ENCODE results near the gene AURKB. TPM values are rescaled to one million over a fixed set of nuclear protein-coding genes. Genes with fewer than 3 reads are reported as not detected.

AURKB gene
- total and polyA plus RNA-seq, 2 of the 13 experiments (the other 11 are each of a cell fraction or from before 2014, with no cell fraction given): 29.5 to 75.3 TPM

DNA sequence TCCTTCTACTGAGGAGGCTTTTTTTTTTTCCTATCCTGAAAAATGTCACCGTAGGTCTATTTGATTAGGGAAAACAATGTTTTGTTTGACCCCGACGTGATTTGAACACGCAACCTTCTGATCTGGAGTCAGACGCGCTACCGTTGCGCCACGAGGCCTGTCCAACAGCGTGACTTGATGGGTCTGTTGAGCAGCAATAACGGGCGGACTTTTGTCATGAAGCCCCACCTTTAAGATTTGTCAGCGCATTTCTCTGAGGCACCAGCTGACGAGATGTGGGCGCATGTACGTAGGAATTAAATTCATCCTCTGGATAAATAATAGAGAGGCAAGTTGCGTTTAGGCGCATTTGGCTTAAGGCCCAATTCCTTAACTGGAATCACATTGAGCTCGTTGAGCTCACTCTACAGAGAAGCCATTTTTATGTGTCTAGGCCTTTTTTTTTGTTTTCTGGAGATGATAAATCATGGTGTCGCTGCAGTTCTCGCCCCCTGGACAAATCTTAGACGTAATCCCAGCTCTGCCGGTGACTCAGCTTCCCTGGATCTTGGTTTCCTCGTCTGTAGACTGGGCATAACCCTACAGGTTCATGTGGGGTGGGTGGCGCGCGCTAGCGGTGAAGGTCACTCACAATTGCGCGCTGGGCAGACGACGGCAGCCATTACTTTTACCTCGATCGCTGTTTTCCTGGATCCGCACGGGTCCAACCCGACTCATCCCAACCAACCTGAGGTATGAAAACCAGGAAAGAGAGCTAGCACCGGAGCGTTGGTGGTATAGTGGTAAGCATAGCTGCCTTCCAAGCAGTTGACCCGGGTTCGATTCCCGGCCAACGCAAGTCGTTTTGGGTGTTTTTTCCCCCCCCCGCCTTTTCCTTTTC is 10.6 kb upstream of the AURKB start (continued):
- 0 out of 2 replicates have a peak, but pooled peaks have one; percentile 80 for TF ChIP-seq ARID2 (CRISPR knock-in tag; IDR thresholded peaks at IDR 0.05; ENCODE audit: borderline replicate concordance)
- TF ChIP-seq, protein P1, sequence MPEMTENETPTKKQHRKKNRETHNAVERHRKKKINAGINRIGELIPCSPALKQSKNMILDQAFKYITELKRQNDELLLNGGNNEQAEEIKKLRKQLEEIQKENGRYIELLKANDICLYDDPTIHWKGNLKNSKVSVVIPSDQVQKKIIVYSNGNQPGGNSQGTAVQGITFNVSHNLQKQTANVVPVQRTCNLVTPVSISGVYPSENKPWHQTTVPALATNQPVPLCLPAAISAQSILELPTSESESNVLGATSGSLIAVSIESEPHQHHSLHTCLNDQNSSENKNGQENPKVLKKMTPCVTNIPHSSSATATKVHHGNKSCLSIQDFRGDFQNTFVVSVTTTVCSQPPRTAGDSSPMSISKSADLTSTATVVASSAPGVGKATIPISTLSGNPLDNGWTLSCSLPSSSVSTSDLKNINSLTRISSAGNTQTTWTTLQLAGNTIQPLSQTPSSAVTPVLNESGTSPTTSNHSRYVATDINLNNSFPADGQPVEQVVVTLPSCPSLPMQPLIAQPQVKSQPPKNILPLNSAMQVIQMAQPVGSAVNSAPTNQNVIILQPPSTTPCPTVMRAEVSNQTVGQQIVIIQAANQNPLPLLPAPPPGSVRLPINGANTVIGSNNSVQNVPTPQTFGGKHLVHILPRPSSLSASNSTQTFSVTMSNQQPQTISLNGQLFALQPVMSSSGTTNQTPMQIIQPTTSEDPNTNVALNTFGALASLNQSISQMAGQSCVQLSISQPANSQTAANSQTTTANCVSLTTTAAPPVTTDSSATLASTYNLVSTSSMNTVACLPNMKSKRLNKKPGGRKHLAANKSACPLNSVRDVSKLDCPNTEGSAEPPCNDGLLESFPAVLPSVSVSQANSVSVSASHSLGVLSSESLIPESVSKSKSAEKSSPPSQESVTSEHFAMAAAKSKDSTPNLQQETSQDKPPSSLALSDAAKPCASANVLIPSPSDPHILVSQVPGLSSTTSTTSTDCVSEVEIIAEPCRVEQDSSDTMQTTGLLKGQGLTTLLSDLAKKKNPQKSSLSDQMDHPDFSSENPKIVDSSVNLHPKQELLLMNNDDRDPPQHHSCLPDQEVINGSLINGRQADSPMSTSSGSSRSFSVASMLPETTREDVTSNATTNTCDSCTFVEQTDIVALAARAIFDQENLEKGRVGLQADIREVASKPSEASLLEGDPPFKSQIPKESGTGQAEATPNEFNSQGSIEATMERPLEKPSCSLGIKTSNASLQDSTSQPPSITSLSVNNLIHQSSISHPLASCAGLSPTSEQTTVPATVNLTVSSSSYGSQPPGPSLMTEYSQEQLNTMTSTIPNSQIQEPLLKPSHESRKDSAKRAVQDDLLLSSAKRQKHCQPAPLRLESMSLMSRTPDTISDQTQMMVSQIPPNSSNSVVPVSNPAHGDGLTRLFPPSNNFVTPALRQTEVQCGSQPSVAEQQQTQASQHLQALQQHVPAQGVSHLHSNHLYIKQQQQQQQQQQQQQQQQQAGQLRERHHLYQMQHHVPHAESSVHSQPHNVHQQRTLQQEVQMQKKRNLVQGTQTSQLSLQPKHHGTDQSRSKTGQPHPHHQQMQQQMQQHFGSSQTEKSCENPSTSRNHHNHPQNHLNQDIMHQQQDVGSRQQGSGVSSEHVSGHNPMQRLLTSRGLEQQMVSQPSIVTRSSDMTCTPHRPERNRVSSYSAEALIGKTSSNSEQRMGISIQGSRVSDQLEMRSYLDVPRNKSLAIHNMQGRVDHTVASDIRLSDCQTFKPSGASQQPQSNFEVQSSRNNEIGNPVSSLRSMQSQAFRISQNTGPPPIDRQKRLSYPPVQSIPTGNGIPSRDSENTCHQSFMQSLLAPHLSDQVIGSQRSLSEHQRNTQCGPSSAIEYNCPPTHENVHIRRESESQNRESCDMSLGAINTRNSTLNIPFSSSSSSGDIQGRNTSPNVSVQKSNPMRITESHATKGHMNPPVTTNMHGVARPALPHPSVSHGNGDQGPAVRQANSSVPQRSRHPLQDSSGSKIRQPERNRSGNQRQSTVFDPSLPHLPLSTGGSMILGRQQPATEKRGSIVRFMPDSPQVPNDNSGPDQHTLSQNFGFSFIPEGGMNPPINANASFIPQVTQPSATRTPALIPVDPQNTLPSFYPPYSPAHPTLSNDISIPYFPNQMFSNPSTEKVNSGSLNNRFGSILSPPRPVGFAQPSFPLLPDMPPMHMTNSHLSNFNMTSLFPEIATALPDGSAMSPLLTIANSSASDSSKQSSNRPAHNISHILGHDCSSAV (CRISPR knock-in tag; IDR thresholded peaks at IDR 0.05; ENCODE audit: borderline replicate concordance): no peak
- TF ChIP-seq HMG20A (CRISPR knock-in tag; IDR thresholded peaks at IDR 0.05; ENCODE audit: borderline replicate concordance): no peak; the same call in 1 of the 2 replicates
- no peak for TF ChIP-seq ZNF510 (CRISPR knock-in tag; IDR thresholded peaks at IDR 0.05; ENCODE audit: low read depth)
- peak; percentile 44 for TF ChIP-seq HOXA5 (CRISPR knock-in tag; IDR thresholded peaks at IDR 0.05)
- no peak for TF ChIP-seq ZNF713 (CRISPR knock-in tag; IDR thresholded peaks at IDR 0.05)
- no peak for TF ChIP-seq SMARCC2 (IDR thresholded peaks at IDR 0.05)
- no peak for TF ChIP-seq ZBTB8A (CRISPR knock-in tag; IDR thresholded peaks at IDR 0.05; ENCODE audit: borderline replicate concordance, low read depth)
- TF ChIP-seq PITX1 (CRISPR knock-in tag; IDR thresholded peaks at IDR 0.05): no peak
- TF ChIP-seq ZNF549 (CRISPR knock-in tag; IDR thresholded peaks at IDR 0.05): no peak
- TF ChIP-seq ZNF615 (CRISPR knock-in tag; IDR thresholded peaks at IDR 0.05; ENCODE audit: borderline replicate concordance): 0 out of 2 replicates have a peak, but pooled peaks have one; percentile 40
- no peak for TF ChIP-seq DPF2 (CRISPR knock-in tag; IDR thresholded peaks at IDR 0.05; ENCODE audit: borderline replicate concordance, low read depth)
- TF ChIP-seq, protein P2, sequence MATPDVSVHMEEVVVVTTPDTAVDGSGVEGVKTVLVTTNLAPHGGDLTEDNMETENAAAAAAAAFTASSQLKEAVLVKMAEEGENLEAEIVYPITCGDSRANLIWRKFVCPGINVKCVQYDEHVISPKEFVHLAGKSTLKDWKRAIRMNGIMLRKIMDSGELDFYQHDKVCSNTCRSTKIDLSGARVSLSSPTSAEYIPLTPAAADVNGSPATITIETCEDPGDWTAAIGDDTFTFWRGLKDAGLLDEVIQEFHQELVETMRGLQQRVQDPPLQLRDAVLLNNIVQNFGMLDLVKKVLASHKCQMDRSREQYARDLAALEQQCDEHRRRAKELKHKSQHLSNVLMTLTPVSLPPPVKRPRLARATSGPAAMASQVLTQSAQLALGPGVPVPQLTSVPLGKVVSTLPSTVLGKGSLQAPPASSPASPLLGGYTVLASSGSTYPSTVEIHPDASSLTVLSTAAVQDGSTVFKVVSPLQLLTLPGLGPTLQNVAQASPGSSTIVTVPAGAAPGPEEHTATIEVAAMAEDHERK (CRISPR knock-in tag; IDR thresholded peaks at IDR 0.05; ENCODE audit: low read depth): peak; percentile 33; the same call in 1 of the 2 replicates
- TF ChIP-seq NFATC3 (CRISPR knock-in tag; IDR thresholded peaks at IDR 0.05): no peak
- TF ChIP-seq ZNF329 (CRISPR knock-in tag; IDR thresholded peaks at IDR 0.05; ENCODE audit: low read depth): no peak
- peak; percentile 11; the same call in 1 of the 2 replicates for TF ChIP-seq STAG1 (CRISPR knock-in tag; IDR thresholded peaks at IDR 0.05)
- no peak for TF ChIP-seq FOXM1 (CRISPR knock-in tag; IDR thresholded peaks at IDR 0.05)
- TF ChIP-seq ATF7-NPFF (CRISPR knock-in tag; IDR thresholded peaks at IDR 0.05; ENCODE audit: low read depth): 0 out of 2 replicates have a peak, but pooled peaks have one; percentile 1
- no peak for TF ChIP-seq KAT2B (IDR thresholded peaks at IDR 0.05; ENCODE audit: borderline replicate concordance, low read depth, low read length)
- no peak for TF ChIP-seq ZNF543 (CRISPR knock-in tag; IDR thresholded peaks at IDR 0.05)
- no peak for TF ChIP-seq SRSF1 (optimal IDR thresholded peaks at IDR 0.05; ENCODE audit: low read depth, low read length)

All from HepG2 (cell line).